GM19463 (cell line): ENCODE data around the gene NTN1.

Experiments used
- ATAC-seq: cut with Tn5 transposase; IDR thresholded peaks from one replicate; pipeline ENCODE4 v1.9.1; 2021; ENCODE audit warnings: mild to moderate bottlenecking, moderate library complexity; ENCODE audit not compliant: unreplicated experiment

NTN1 gene

GRCh38 chr17:9212376-9213302 is 191.3 kb downstream of the NTN1 start:
- no peak for ATAC-seq

GRCh38 chr17:9213303-9213640 is 192.0 kb downstream of the NTN1 start:
- ATAC-seq, result no peak

GRCh38 chr17:9215465-9215864 is 194.2 kb downstream of the NTN1 start:
- ATAC-seq, result no peak

GRCh38 chr17:9217151-9218056 is 196.1 kb downstream of the NTN1 start:
- ATAC-seq, result no peak

GRCh38 chr17:9218064-9218635 is 196.8 kb downstream of the NTN1 start:
- no peak for ATAC-seq

GRCh38 chr17:9218911-9219310 is 197.6 kb downstream of the NTN1 start:
- no peak for ATAC-seq

GRCh38 chr17:9219631-9220397 is 198.5 kb downstream of the NTN1 start:
- no peak for ATAC-seq

GRCh38 chr17:9220398-9221146 is 199.3 kb downstream of the NTN1 start:
- no peak for ATAC-seq

- ATAC-seq, result no peak
Measured at GRCh38 chr17:9221147-9221921, 200.0 kb downstream of the NTN1 start.

GRCh38 chr17:9221922-9222180 is 200.5 kb downstream of the NTN1 start:
- no peak for ATAC-seq

- ATAC-seq, result no peak
Measured at GRCh38 chr17:9223531-9223930, 202.2 kb downstream of the NTN1 start.

- no peak for ATAC-seq
Measured at GRCh38 chr17:9224485-9224884, 203.2 kb downstream of the NTN1 start.

- no peak for ATAC-seq
Measured at GRCh38 chr17:9225305-9226101, 204.2 kb downstream of the NTN1 start.

GRCh38 chr17:9226130-9226793 is 205.0 kb downstream of the NTN1 start:
- no peak for ATAC-seq

GRCh38 chr17:9226794-9227135 is 205.5 kb downstream of the NTN1 start:
- no peak for ATAC-seq

GRCh38 chr17:9227819-9228407 is 206.6 kb downstream of the NTN1 start:
- ATAC-seq, result no peak

GRCh38 chr17:9228408-9229159 is 207.3 kb downstream of the NTN1 start:
- ATAC-seq, result no peak
